ENCODE data around the gene VWC2L.

The VWC2L gene
- total RNA-seq: 0 to 0.06 (median 0) reads per million in 9 experiments

- no peak for ATAC-seq (replicated peaks)
- Mint-ChIP-seq H3K27ac (no peak within 1 kb of the TSS), H3K27me3 (no peaks in the 10 kb centered on the region), H3K36me3 (ENCODE audit: insufficient read depth) (no peaks in the 10 kb centered on the region), H3K4me3 (no peak within 1 kb of the TSS), H3K9me3 (no peaks in the 10 kb centered on the region), H3K4me1 (ENCODE audit: low read depth in 2 of 2) (no peaks in the 10 kb centered on the region)
- no peak for DNase-seq
These were observed at the start of gene VWC2L for GRCh38 chr2:214410918-214411554. VWC2L (plus strand) TSS chr2:214411054; CDS start chr2:214414194, 3,140 bp downstream.

GRCh38 chr2:214361116-214361515 is 49.7 kb upstream of the VWC2L start:
- ATAC-seq (replicated peaks) (no peak), DNase-seq (no peak)
- H3K4me1 Mint-ChIP-seq (ENCODE audit: low read depth in 2 of 2): no peaks in the 10 kb centered on the region
- H3K9me3 Mint-ChIP-seq: peaks cover 0 to 10% of the 10 kb centered on the region in 2 donors
- H3K36me3 Mint-ChIP-seq (ENCODE audit: insufficient read depth): no peaks in the 10 kb centered on the region
- no peaks in the 10 kb centered on the region for H3K27me3 Mint-ChIP-seq
- no peak overlapping the region for H3K4me3 Mint-ChIP-seq
- no peak overlapping the region for H3K27ac Mint-ChIP-seq

GRCh38 chr2:214365549-214365948 is 45.3 kb upstream of the VWC2L start:
- H3K9me3 Mint-ChIP-seq: peaks cover 0 to 15% of the 10 kb centered on the region in 2 donors
- no peak overlapping the region for H3K4me3 Mint-ChIP-seq
- H3K36me3 Mint-ChIP-seq (ENCODE audit: insufficient read depth): no peaks in the 10 kb centered on the region
- ATAC-seq (replicated peaks) (no peak), DNase-seq (no peak)
- no peaks in the 10 kb centered on the region for H3K4me1 Mint-ChIP-seq (ENCODE audit: low read depth in 2 of 2)
- no peaks in the 10 kb centered on the region for H3K27me3 Mint-ChIP-seq
- no peak overlapping the region for H3K27ac Mint-ChIP-seq

- DNase-seq (no peak), ATAC-seq (replicated peaks) (no peak)
- no peaks in the 10 kb centered on the region for H3K36me3 Mint-ChIP-seq (ENCODE audit: insufficient read depth)
- no peaks in the 10 kb centered on the region for H3K4me1 Mint-ChIP-seq (ENCODE audit: low read depth in 2 of 2)
- H3K27ac Mint-ChIP-seq: no peak overlapping the region
- peaks cover 0 to 15% of the 10 kb centered on the region in 2 donors for H3K9me3 Mint-ChIP-seq
- H3K4me3 Mint-ChIP-seq: no peak overlapping the region
- H3K27me3 Mint-ChIP-seq: no peaks in the 10 kb centered on the region
These were observed 43.7 kb upstream of the VWC2L start for GRCh38 chr2:214367171-214367570.

GRCh38 chr2:214376618-214377285 is 34.1 kb upstream of the VWC2L start:
- H3K4me1 Mint-ChIP-seq (ENCODE audit: low read depth in 2 of 2): no peaks in the 10 kb centered on the region
- no peaks in the 10 kb centered on the region for H3K36me3 Mint-ChIP-seq (ENCODE audit: insufficient read depth)
- no peak overlapping the region for H3K27ac Mint-ChIP-seq
- no peak for DNase-seq
- ATAC-seq (replicated peaks): no peak
- H3K27me3 Mint-ChIP-seq: no peaks in the 10 kb centered on the region
- H3K4me3 Mint-ChIP-seq: no peak overlapping the region
- H3K9me3 Mint-ChIP-seq: peaks cover 0 to 4% of the 10 kb centered on the region in 2 donors

- Mint-ChIP-seq H3K27me3 (no peaks in the 10 kb centered on the region), H3K4me1 (ENCODE audit: low read depth in 2 of 2) (no peaks in the 10 kb centered on the region), H3K36me3 (ENCODE audit: insufficient read depth) (no peaks in the 10 kb centered on the region), H3K9me3 (peaks cover 0 to 4% of the 10 kb centered on the region in 2 donors), H3K4me3 (no peak overlapping the region), H3K27ac (no peak overlapping the region)
- ATAC-seq (replicated peaks) (no peak), DNase-seq (no peak)
These were observed 33.6 kb upstream of the VWC2L start for GRCh38 chr2:214377286-214377624.

- Mint-ChIP-seq H3K27me3 (no peaks in the 10 kb centered on the region), H3K9me3 (peaks cover 0 to 6% of the 10 kb centered on the region in 2 donors), H3K4me1 (ENCODE audit: low read depth in 2 of 2) (no peaks in the 10 kb centered on the region), H3K4me3 (no peak overlapping the region), H3K27ac (no peak overlapping the region), H3K36me3 (ENCODE audit: insufficient read depth) (no peaks in the 10 kb centered on the region)
- DNase-seq (no peak), ATAC-seq (replicated peaks) (no peak)
These were observed 32.3 kb upstream of the VWC2L start for GRCh38 chr2:214378455-214379103.

- DNase-seq (no peak), ATAC-seq (replicated peaks) (no peak)
- no peaks in the 10 kb centered on the region for H3K27me3 Mint-ChIP-seq
- no peak overlapping the region for H3K27ac Mint-ChIP-seq
- no peaks in the 10 kb centered on the region for H3K36me3 Mint-ChIP-seq (ENCODE audit: insufficient read depth)
- no peak overlapping the region for H3K4me3 Mint-ChIP-seq
- H3K9me3 Mint-ChIP-seq: peaks cover 0 to 6% of the 10 kb centered on the region in 2 donors
- no peaks in the 10 kb centered on the region for H3K4me1 Mint-ChIP-seq (ENCODE audit: low read depth in 2 of 2)
These were observed 31.6 kb upstream of the VWC2L start for GRCh38 chr2:214379227-214379626.

GRCh38 chr2:214380681-214381080 is 30.2 kb upstream of the VWC2L start:
- Mint-ChIP-seq H3K4me1 (ENCODE audit: low read depth in 2 of 2) (no peaks in the 10 kb centered on the region), H3K27ac (no peak overlapping the region), H3K9me3 (peaks cover 0 to 5% of the 10 kb centered on the region in 2 donors), H3K36me3 (ENCODE audit: insufficient read depth) (no peaks in the 10 kb centered on the region), H3K4me3 (no peak overlapping the region), H3K27me3 (no peaks in the 10 kb centered on the region)
- DNase-seq: no peak
- no peak for ATAC-seq (replicated peaks)

GRCh38 chr2:214382229-214382628 is 28.6 kb upstream of the VWC2L start:
- H3K4me3 Mint-ChIP-seq: no peak overlapping the region
- no peaks in the 10 kb centered on the region for H3K4me1 Mint-ChIP-seq (ENCODE audit: low read depth in 2 of 2)
- peaks cover 0 to 5% of the 10 kb centered on the region in 2 donors for H3K9me3 Mint-ChIP-seq
- ATAC-seq (replicated peaks): no peak
- no peak for DNase-seq
- no peak overlapping the region for H3K27ac Mint-ChIP-seq
- no peaks in the 10 kb centered on the region for H3K36me3 Mint-ChIP-seq (ENCODE audit: insufficient read depth)
- H3K27me3 Mint-ChIP-seq: no peaks in the 10 kb centered on the region

GRCh38 chr2:214386720-214387119 is 24.1 kb upstream of the VWC2L start:
- ATAC-seq (replicated peaks) (no peak), DNase-seq (no peak)
- no peak overlapping the region for H3K4me3 Mint-ChIP-seq
- no peaks in the 10 kb centered on the region for H3K27me3 Mint-ChIP-seq
- H3K4me1 Mint-ChIP-seq (ENCODE audit: low read depth in 2 of 2): peaks cover 0 to 4% of the 10 kb centered on the region in 2 donors
- no peak overlapping the region for H3K27ac Mint-ChIP-seq
- H3K9me3 Mint-ChIP-seq: peaks cover 0 to 8% of the 10 kb centered on the region in 2 donors
- no peaks in the 10 kb centered on the region for H3K36me3 Mint-ChIP-seq (ENCODE audit: insufficient read depth)

- Mint-ChIP-seq H3K27ac (no peak overlapping the region), H3K36me3 (ENCODE audit: insufficient read depth) (no peaks in the 10 kb centered on the region), H3K4me1 (ENCODE audit: low read depth in 2 of 2) (peaks cover 0 to 4% of the 10 kb centered on the region in 2 donors), H3K9me3 (peaks cover 0 to 9% of the 10 kb centered on the region in 2 donors), H3K27me3 (no peaks in the 10 kb centered on the region), H3K4me3 (no peak overlapping the region)
- DNase-seq (no peak), ATAC-seq (replicated peaks) (no peak)
These were observed 21.5 kb upstream of the VWC2L start for GRCh38 chr2:214389334-214389733.

- Mint-ChIP-seq H3K4me1 (ENCODE audit: low read depth in 2 of 2) (peaks cover 0 to 4% of the 10 kb centered on the region in 2 donors), H3K4me3 (no peak overlapping the region), H3K9me3 (peaks cover 0 to 16% of the 10 kb centered on the region in 2 donors), H3K36me3 (ENCODE audit: insufficient read depth) (no peaks in the 10 kb centered on the region), H3K27ac (no peak overlapping the region), H3K27me3 (no peaks in the 10 kb centered on the region)
- DNase-seq (no peak), ATAC-seq (replicated peaks) (no peak)
These were observed 17.1 kb upstream of the VWC2L start for GRCh38 chr2:214393796-214394195.

GRCh38 chr2:214395040-214395439 is 15.8 kb upstream of the VWC2L start:
- H3K9me3 Mint-ChIP-seq: peaks cover 0 to 16% of the 10 kb centered on the region in 2 donors
- H3K4me3 Mint-ChIP-seq: no peak overlapping the region
- no peak overlapping the region for H3K27ac Mint-ChIP-seq
- no peaks in the 10 kb centered on the region for H3K36me3 Mint-ChIP-seq (ENCODE audit: insufficient read depth)
- DNase-seq (no peak), ATAC-seq (replicated peaks) (no peak)
- no peaks in the 10 kb centered on the region for H3K4me1 Mint-ChIP-seq (ENCODE audit: low read depth in 2 of 2)
- no peaks in the 10 kb centered on the region for H3K27me3 Mint-ChIP-seq
